Measurements from ENCODE around the gene NELL1.

Gene NELL1

GRCh38 chr11:21113876-21114275 lies 444.5 kb downstream of the NELL1 start:
- no peaks in the 10 kb centered on the region for H3K79me2 ChIP-seq (ENCODE audit: control insufficient read depth, low read length)
- H3K9me2 ChIP-seq (replicated peaks; ENCODE audit: control insufficient read depth, low read length), result no peaks in the 10 kb centered on the region
- no peak overlapping the region for H3K4me3 ChIP-seq (ENCODE audit: low read length)
- no peaks in the 10 kb centered on the region for H3K27me3 ChIP-seq (ENCODE audit: control insufficient read depth, low read length)
- H3K4me2 ChIP-seq (ENCODE audit: low read length), result no peak overlapping the region
- H3K9me3 ChIP-seq (ENCODE audit: control insufficient read depth, insufficient read depth, low read length), result no peaks in the 10 kb centered on the region
- no peaks in the 10 kb centered on the region for H3F3A ChIP-seq (ENCODE audit: control insufficient read depth, insufficient read depth)
- H4K20me1 ChIP-seq (ENCODE audit: control insufficient read depth, insufficient read depth, low read depth, low read length), result no peaks in the 10 kb centered on the region
- H3K4me1 ChIP-seq (ENCODE audit: control insufficient read depth, low read length), result no peaks in the 10 kb centered on the region
- no peak overlapping the region for H3K27ac ChIP-seq (ENCODE audit: low read depth, low read length)
- TF ChIP-seq CTCF (IDR thresholded peaks at IDR 0.05; ENCODE audit: low read depth, low read length, poor library complexity, severe bottlenecking) (no peak), EZH2phosphoT487 (IDR thresholded peaks at IDR 0.05; ENCODE audit: borderline replicate concordance, low read length) (no peak)
- H3K36me3 ChIP-seq (ENCODE audit: control insufficient read depth, low read length), result no peaks in the 10 kb centered on the region

- H3K4me1 ChIP-seq (ENCODE audit: control insufficient read depth, low read length), result no peaks in the 10 kb centered on the region
- no peaks in the 10 kb centered on the region for H3K36me3 ChIP-seq (ENCODE audit: control insufficient read depth, low read length)
- no peak for TF ChIP-seq CTCF (IDR thresholded peaks at IDR 0.05; ENCODE audit: low read depth, low read length, poor library complexity, severe bottlenecking)
- no peak for TF ChIP-seq EZH2phosphoT487 (IDR thresholded peaks at IDR 0.05; ENCODE audit: borderline replicate concordance, low read length)
- H3F3A ChIP-seq (ENCODE audit: control insufficient read depth, insufficient read depth), result no peaks in the 10 kb centered on the region
- H3K4me3 ChIP-seq (ENCODE audit: low read length), result no peak overlapping the region
- no peaks in the 10 kb centered on the region for H3K27me3 ChIP-seq (ENCODE audit: control insufficient read depth, low read length)
- H3K79me2 ChIP-seq (ENCODE audit: control insufficient read depth, low read length), result no peaks in the 10 kb centered on the region
- no peaks in the 10 kb centered on the region for H3K9me3 ChIP-seq (ENCODE audit: control insufficient read depth, insufficient read depth, low read length)
- H3K4me2 ChIP-seq (ENCODE audit: low read length), result no peak overlapping the region
- H3K27ac ChIP-seq (ENCODE audit: low read depth, low read length), result no peak overlapping the region
- H3K9me2 ChIP-seq (replicated peaks; ENCODE audit: control insufficient read depth, low read length), result no peaks in the 10 kb centered on the region
- H4K20me1 ChIP-seq (ENCODE audit: control insufficient read depth, insufficient read depth, low read depth, low read length), result no peaks in the 10 kb centered on the region
These were observed 446.6 kb downstream of the NELL1 start for GRCh38 chr11:21116009-21116408.

GRCh38 chr11:21119411-21119810 lies 450.0 kb downstream of the NELL1 start:
- Histone ChIP-seq H3K4me2 (ENCODE audit: low read length) (no peak overlapping the region), H3K9me2 (replicated peaks; ENCODE audit: control insufficient read depth, low read length) (no peaks in the 10 kb centered on the region), H3K27me3 (ENCODE audit: control insufficient read depth, low read length) (no peaks in the 10 kb centered on the region), H4K20me1 (ENCODE audit: control insufficient read depth, insufficient read depth, low read depth, low read length) (no peaks in the 10 kb centered on the region), H3K27ac (ENCODE audit: low read depth, low read length) (no peak overlapping the region), H3K4me3 (ENCODE audit: low read length) (no peak overlapping the region), H3K79me2 (ENCODE audit: control insufficient read depth, low read length) (no peaks in the 10 kb centered on the region), H3F3A (ENCODE audit: control insufficient read depth, insufficient read depth) (no peaks in the 10 kb centered on the region), H3K9me3 (ENCODE audit: control insufficient read depth, insufficient read depth, low read length) (no peaks in the 10 kb centered on the region), H3K4me1 (ENCODE audit: control insufficient read depth, low read length) (no peaks in the 10 kb centered on the region), H3K36me3 (ENCODE audit: control insufficient read depth, low read length) (no peaks in the 10 kb centered on the region)
- no peak for TF ChIP-seq CTCF (IDR thresholded peaks at IDR 0.05; ENCODE audit: low read depth, low read length, poor library complexity, severe bottlenecking)
- no peak for TF ChIP-seq EZH2phosphoT487 (IDR thresholded peaks at IDR 0.05; ENCODE audit: borderline replicate concordance, low read length)

GRCh38 chr11:21121991-21122390 lies 452.6 kb downstream of the NELL1 start:
- H3K79me2 ChIP-seq (ENCODE audit: control insufficient read depth, low read length), result no peaks in the 10 kb centered on the region

More at GRCh38 chr11:21121991-21122390, 452.6 kb downstream of the NELL1 start:
- no peak overlapping the region for H3K27ac ChIP-seq (ENCODE audit: low read depth, low read length)
- H3K36me3 ChIP-seq (ENCODE audit: control insufficient read depth, low read length), result no peaks in the 10 kb centered on the region
- no peaks in the 10 kb centered on the region for H4K20me1 ChIP-seq (ENCODE audit: control insufficient read depth, insufficient read depth, low read depth, low read length)
- TF ChIP-seq CTCF (IDR thresholded peaks at IDR 0.05; ENCODE audit: low read depth, low read length, poor library complexity, severe bottlenecking), result no peak
- TF ChIP-seq EZH2phosphoT487 (IDR thresholded peaks at IDR 0.05; ENCODE audit: borderline replicate concordance, low read length), result no peak
- H3F3A ChIP-seq (ENCODE audit: control insufficient read depth, insufficient read depth), result no peaks in the 10 kb centered on the region
- no peaks in the 10 kb centered on the region for H3K9me3 ChIP-seq (ENCODE audit: control insufficient read depth, insufficient read depth, low read length)
- no peaks in the 10 kb centered on the region for H3K9me2 ChIP-seq (replicated peaks; ENCODE audit: control insufficient read depth, low read length)
- no peak overlapping the region for H3K4me3 ChIP-seq (ENCODE audit: low read length)
- H3K4me1 ChIP-seq (ENCODE audit: control insufficient read depth, low read length), result no peaks in the 10 kb centered on the region
- no peaks in the 10 kb centered on the region for H3K27me3 ChIP-seq (ENCODE audit: control insufficient read depth, low read length)
- no peak overlapping the region for H3K4me2 ChIP-seq (ENCODE audit: low read length)
